OCI-LY7 (cell line): ENCODE results near the gene TPBGL.

Experiments
- EZH2phosphoT487 ChIP-seq: fragments of 200-600 bp; sonication (generic); IDR thresholded peaks from 2 replicates; pipeline ENCODE4 v1.6.1; 2018; ENCODE audit warnings: low read depth, borderline replicate concordance, mild to moderate bottlenecking, mixed run types, antibody characterized with exemption, low read length, moderate library complexity, mixed read lengths
- TF ChIP-seq, protein P1 (sequence below): fragments of 200-600 bp; sonication (generic); conservative IDR thresholded peaks from 2 replicates; pipeline ENCODE4 v1.5.1; 2014; ENCODE audit warnings: mild to moderate bottlenecking, antibody characterized with exemption, low read length, moderate library complexity, mixed read lengths

DNA sequence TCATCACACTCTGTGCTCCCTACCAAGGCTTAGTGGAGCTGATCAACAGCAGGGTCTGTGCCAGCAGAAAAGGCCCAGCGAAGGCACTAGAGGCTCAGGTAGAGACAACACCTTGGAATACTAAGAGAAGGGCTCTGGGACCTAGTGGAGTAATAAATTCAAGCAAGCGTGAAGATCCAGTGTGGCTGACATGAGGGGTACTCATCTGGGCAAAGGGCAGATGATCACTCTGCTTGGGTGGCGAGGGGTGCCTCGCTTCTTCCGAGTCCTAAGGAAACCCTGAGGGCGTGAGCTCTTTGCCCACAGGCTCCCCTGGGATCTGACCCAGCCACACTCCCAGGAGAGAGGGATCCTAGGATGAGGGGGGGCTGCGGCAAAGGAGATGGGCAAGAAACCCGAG, 3.5 kb upstream of the TPBGL start:
- TF ChIP-seq, protein P1, sequence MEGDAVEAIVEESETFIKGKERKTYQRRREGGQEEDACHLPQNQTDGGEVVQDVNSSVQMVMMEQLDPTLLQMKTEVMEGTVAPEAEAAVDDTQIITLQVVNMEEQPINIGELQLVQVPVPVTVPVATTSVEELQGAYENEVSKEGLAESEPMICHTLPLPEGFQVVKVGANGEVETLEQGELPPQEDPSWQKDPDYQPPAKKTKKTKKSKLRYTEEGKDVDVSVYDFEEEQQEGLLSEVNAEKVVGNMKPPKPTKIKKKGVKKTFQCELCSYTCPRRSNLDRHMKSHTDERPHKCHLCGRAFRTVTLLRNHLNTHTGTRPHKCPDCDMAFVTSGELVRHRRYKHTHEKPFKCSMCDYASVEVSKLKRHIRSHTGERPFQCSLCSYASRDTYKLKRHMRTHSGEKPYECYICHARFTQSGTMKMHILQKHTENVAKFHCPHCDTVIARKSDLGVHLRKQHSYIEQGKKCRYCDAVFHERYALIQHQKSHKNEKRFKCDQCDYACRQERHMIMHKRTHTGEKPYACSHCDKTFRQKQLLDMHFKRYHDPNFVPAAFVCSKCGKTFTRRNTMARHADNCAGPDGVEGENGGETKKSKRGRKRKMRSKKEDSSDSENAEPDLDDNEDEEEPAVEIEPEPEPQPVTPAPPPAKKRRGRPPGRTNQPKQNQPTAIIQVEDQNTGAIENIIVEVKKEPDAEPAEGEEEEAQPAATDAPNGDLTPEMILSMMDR = no peak
- TF ChIP-seq EZH2phosphoT487 = no peak
